ENCODE results near the gene OR5AC2.

- TF ChIP-seq POLR2A (IDR thresholded peaks at IDR 0.05; ENCODE audit: low read depth, low read length) (no peak), TAF1 (IDR thresholded peaks at IDR 0.05; ENCODE audit: low read depth, low read length) (no peak)
Observed at GRCh38 chr3:98136631-98137030, 49.7 kb downstream of the OR5AC2 start.
